NCI-H2196 (cell line): ENCODE data around the gene BIRC3.
A peak's percentile ranks its signal among the peaks of the same experiment; 100 is the strongest.
"Not testable (repeated sequence)": the region's sequence is repeated elsewhere in the genome, so short reads cannot be mapped to it uniquely, and the experiment has no call there.

Experiments
- DNase-seq: peaks from one replicate; lab custom pipeline; 2025; ENCODE audit not compliant: unreplicated experiment; lab: John Stamatoyannopoulos, UW

BIRC3 gene

GRCh38 chr11:102293873-102294601, 23.2 kb upstream of the BIRC3 start:
- peak; percentile 31 for DNase-seq

GRCh38 chr11:102295045-102295444, 22.2 kb upstream of the BIRC3 start:
- DNase-seq: no peak

GRCh38 chr11:102296757-102297156, 20.5 kb upstream of the BIRC3 start:
- not testable (repeated sequence) for DNase-seq

- DNase-seq: not testable (repeated sequence)
Measured at GRCh38 chr11:102300837-102301236, 16.4 kb upstream of the BIRC3 start.

- no peak for DNase-seq
Measured at GRCh38 chr11:102302241-102302640, 15.0 kb upstream of the BIRC3 start.

GRCh38 chr11:102304686-102305085, 12.6 kb upstream of the BIRC3 start:
- no peak for DNase-seq

- DNase-seq: no peak
Measured at GRCh38 chr11:102305352-102306047, 11.8 kb upstream of the BIRC3 start.

- peak; percentile 21 for DNase-seq
Measured at GRCh38 chr11:102306048-102306597, 11.2 kb upstream of the BIRC3 start.

GRCh38 chr11:102306817-102307726, 10.2 kb upstream of the BIRC3 start:
- DNase-seq: peak; percentile 45

GRCh38 chr11:102307727-102308038, 9.6 kb upstream of the BIRC3 start:
- no peak for DNase-seq

GRCh38 chr11:102309621-102310541, 7.4 kb upstream of the BIRC3 start:
- no peak for DNase-seq

GRCh38 chr11:102312667-102313066, 4.6 kb upstream of the BIRC3 start:
- DNase-seq: peak; percentile 11

- no peak for DNase-seq
Measured at GRCh38 chr11:102313238-102313940, 3.9 kb upstream of the BIRC3 start.

GRCh38 chr11:102314784-102315183, 2.5 kb upstream of the BIRC3 start:
- no peak for DNase-seq

GRCh38 chr11:102316346-102316904, 859 bp upstream of the BIRC3 start:
- no peak for DNase-seq

- DNase-seq: no peak
Measured at GRCh38 chr11:102317768-102318103, 452 bp downstream of the BIRC3 start.

GRCh38 chr11:102318469-102318868, 1.2 kb downstream of the BIRC3 start:
- no peak for DNase-seq

- no peak for DNase-seq
Measured at GRCh38 chr11:102319544-102319943, 2.3 kb downstream of the BIRC3 start.

- DNase-seq: no peak
Measured at GRCh38 chr11:102320188-102320587, 2.9 kb downstream of the BIRC3 start.

- no peak for DNase-seq
Measured at GRCh38 chr11:102320679-102321078, 3.4 kb downstream of the BIRC3 start.
